HK-2 (cell line): ENCODE measurements around the gene HSD17B14.
"Not testable (repeated sequence)": the region's sequence is repeated elsewhere in the genome, so short reads cannot be mapped to it uniquely, and the experiment has no call there.

Experiments
- DNase-seq: peaks from one replicate; pipeline ENCODE4 v3.0.0-alpha.2; 2018; ENCODE audit not compliant: unreplicated experiment

The HSD17B14 gene

DNA sequence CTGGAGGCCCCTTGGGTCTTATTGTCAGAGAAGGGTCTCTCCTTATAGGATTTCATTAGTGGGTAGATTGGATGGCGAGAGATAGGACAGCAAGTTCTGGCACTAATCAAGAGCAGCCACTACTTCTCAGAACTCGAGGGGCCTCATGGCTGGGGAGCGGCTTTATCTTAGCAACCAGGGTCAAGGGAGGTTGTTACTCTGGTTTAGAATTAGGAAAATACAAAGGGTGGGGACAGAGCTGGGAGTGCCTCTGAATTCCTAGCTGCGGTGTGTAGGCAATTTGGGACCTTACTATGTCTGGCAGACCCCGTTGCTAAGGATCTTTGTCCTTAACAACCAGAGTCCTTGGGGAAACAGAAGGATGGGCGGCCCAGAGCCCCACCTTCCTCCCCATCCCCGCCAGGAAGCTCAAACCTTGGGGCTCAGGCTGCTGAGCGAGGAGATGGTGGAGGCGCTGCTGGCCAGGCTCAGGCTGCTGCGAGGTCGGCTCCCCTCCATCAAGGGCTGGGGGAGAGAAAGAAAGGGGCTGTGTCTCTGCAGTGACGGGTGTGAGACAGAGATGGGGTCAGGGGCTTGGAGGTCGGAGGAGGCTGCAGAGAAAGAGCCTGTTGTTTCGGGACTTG lies 30.9 kb upstream of the HSD17B14 start:
- no peak for DNase-seq

DNA sequence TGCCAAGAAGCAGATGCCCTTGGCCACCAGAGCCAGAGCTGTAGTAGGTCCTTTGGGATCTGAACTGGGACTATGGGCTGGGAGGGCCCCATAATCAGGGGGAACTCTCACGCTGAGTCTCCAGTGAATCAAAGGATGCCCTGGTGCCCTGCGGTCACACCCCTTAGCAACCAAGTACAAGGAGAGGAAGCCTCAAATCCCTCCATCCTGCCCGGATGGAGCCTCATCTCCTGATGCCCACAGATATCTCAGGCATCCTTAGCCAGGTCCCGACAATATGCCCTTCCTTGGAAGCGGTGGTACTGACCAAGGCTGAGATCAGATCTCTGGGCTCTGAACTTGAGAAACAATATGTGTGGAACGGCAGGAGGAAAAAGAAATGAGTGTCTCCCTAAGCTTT lies 30.4 kb upstream of the HSD17B14 start:
- DNase-seq, result no peak

DNA sequence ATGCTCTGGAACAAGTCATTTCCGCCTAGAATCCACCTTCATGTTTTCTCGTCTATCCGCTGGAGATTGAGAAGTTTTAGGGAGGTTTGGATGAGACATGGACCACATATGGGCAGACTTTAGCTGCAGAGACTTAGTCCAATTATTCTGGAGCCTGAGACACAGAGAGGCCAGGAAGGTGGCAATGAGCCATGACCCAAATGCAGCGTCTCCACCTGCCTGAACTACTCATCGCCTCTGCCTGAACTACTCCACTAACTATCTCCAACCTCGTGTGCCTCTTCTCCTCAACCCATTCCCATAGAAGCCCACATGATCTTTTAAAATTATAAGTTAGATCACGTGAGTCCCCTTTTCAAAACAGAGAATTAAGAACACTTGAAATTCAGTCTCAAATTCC lies 26.5 kb upstream of the HSD17B14 start:
- no peak for DNase-seq

DNA sequence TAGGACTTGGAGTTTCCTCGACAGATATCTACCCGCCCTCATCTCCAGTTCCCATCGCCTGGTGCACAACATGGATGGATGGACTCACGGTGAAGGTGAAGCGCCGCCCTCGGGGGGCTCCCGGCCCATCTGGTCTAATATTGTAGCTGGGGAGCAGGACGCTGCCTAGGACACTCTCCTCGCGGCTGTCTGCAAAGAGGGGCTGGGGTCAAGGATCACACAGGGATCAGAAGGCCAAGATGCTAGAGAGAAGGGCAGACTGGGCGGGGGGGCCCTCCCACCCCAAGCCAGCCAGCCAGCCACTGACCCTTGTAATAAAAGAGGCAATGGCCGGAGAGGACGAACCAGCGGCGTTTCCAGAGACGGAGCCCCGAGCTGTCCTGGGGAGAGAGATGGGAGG lies 25.0 kb upstream of the HSD17B14 start:
- DNase-seq, result no peak

DNA sequence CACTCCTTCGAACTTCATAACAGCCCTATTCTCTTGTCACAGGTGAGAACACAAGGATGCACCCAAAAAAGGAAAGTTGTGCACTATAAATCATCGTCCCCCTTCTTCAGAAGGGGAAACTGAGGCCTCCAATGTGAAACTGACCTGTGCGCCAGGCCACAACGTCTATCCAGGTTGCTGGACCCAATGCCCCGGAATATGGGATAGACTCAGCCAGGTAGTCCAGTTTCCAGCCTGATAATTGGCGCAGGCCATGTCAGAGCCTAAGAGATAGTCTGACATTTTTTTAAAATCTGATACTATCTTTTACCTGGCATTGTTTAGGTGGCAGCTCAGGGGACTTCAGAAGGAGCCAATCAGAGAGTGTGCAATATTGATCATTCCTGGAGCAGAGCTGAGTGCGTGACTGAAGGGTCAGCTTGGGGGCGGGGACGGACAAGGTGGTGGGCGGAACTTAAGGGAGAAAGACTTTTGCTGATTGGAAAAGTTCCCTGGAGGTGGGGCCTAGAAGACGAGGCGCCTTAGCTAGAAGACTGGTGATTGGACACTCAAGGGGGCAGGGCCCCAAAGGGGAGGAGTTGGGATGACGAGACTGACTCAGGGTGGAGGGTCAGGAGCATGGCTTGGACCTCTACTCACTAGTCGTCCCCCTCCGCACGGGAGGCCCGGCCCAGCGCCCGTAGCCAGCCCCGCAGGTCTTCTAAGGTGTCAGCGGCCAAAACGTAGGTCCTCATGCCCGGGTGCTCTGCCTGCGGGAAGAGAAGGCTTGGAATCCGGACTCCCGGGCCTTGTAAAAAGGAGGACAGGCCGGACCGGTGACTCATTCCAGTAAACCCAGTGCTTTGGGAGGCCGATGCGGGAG lies 23.7 kb upstream of the HSD17B14 start:
- DNase-seq, result no peak

DNA sequence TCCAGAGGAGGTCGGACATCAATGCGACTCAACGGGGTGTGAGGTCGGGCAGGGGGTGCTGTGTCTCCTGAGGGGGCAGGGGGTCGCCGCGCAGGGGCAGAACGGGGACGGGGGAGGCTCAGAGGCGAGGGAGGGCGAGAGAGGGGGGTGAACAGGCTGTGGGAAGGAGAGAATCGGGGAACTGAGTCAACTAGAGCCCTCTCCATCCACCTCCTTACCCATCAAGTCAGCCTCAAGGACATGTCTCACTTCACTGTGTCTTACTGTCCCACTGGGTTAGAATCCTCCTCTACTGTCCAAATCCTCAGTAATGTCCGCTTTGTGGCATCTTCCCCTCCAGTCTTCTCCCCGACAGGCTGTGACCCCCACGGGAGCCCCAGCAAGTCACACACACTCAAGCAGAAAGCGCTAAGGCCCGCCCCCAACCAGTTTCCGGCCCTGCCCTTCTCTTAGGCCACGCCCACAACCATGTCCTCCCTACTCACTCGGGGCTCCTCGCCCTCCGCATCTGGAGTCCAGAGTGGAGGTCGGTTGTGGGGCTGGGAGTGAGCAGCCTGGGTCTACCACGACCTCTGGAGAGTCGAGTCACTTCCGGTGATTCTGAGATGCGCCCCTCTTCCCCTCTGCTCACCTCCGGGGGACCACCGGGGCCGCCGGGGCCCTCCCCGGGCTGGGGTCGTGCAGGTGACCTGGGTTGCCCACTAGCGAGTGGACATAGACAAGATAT lies 22.9 kb upstream of the HSD17B14 start:
- no peak for DNase-seq

DNA sequence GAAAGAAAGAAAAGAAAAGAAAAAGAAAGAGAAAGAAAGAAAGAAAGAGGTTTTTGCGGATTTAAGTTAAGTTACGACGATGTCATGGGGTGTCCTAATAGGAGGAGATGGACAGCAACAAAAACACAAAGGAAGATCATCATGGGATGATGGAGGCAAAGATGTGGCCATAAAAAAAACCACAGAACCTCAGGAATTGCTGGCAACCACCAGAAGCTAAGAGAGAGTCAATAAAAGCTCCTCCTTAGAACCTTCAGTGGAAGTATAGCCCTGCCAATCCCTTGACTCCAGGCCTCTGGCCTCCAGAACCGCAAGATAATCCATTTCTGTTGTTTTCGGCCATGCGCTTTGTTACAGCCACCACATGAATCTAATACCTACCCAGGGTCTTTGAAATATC lies 20.6 kb upstream of the HSD17B14 start:
- DNase-seq, result no peak

DNA sequence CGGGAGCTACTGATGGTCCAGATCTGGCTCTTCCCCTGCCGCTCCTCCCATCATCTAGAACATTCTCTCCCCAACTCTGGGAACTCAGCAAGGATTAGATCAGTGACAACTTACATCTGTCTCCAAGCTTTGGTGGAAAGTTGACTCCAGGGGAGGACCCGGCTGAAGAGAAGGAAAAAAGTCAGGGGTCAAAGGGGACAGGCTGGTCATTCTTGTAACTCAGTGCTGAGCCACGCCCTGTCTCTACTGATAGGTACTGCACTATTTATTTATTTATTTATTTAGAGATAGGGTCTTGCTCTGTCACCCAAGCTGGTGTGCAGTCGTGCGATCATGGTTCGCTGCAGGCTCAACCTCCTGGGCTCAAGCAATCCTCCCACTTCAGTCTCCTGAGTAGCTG lies 17.8 kb upstream of the HSD17B14 start:
- DNase-seq, result no peak

DNA sequence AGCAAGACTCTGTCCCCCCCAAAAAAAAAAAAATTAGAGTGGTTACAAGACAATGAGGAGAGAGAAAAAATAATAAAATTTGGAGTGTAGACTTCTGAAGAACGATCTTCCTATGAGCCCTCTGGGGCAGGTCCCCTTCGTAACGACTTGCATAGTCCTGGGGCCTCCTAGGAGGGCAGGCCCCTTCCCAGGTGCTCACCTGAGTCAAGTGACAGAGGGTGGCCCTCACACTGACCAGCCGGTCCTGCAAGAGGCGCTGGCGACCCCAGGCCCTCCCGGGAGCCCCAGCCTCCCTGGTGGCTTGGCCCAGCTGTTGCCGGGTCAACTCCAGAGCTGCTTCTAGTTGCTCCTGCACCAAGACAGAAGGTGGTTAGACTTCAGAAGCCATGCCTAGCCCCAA lies 17.2 kb upstream of the HSD17B14 start:
- no peak for DNase-seq

DNA sequence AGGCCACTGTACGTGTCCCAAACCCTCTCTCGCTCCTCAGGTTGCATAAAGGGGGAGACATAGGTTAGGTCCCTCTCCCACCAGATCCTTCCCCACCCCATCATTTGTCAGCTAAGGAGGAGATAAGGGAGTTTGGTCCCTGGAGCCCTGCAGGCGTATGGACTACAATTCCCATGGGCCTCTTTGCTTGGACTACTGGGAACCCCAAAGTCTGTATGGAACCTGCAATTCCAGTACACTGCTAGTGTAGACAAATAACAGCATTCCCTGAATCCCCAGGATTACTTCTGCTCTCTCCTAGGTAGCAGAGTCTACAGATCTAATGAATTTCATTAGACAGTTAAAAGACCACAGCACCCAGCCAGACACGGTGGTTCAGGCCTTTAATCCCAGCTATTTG lies 16.0 kb upstream of the HSD17B14 start:
- no peak for DNase-seq

DNA sequence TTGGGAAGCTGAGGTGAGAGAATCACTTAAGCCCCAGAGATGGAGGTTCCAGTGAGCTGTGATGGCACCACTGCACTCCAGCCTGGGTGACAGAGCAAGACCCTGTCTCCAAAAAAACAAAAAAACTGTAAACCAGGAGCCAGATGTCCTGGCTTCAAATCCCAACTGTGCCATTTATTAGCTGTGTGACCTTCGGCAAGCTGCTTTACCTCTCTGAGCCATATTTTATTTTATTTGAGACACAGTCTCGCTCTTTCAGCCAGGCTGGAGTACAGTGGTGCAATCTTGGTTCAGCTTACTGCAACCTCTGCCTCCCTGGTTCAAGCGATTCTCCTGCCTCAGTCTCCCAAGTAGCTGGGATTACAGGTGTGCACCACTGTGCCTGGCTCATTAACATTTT lies 10.4 kb upstream of the HSD17B14 start:
- DNase-seq, result not testable (repeated sequence)

DNA sequence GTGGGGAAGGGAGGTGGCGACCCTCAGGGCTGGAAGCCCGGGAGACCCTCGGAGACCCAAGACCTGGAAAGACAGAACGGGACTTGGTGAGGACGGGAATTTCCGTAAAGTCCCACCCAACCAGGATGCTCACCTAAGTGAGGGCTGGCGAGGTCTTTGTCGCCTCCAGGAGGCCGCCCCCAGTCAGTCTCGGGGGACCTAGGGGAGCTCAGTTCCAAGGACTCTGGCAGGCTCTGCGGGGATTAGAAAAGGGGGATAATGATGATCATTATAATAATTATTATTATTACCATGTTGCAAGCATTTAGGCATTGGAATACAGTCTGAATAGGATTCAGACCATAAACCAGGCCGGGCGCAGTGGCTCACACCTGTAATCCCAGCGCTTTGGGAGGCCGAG lies 9.1 kb upstream of the HSD17B14 start:
- no peak for DNase-seq

DNA sequence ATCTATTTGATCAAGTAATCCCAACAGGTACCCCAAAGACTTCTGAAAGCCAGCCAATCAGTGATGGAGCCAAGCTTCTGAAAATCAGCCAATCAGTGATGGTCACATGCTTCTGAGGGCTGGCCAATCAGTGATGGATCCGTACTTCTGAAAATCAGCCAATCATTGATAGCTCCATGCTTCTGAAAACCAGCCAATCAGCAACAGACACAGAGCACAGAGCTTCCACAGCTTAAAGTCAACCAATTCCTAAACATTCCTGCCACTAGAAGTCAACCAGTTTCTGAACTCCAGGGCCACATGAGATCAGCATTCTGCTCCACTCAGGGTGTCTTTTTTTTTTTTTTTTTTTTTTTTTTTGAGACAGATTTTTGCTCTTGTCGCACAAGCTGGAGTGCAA lies 8.2 kb upstream of the HSD17B14 start:
- no peak for DNase-seq

DNA sequence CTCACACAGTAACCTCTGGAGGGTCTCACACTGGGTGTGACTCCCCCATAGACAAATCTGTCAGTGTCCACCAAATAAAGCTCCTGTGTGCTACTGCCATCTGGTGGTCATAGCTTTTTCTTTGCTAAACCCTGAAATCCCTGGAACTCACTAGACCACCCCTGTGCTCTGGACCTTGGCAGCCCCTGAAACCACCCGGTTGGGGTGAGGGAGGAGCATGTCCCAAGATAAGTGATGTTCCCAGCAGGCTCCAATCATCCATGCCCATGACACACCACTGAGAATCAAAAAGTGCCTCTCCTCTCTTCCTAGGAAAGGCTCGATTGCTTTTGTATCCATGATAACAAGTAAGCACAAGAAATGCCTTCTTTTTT lies 6.5 kb upstream of the HSD17B14 start:
- DNase-seq, result peak; percentile 31

DNA sequence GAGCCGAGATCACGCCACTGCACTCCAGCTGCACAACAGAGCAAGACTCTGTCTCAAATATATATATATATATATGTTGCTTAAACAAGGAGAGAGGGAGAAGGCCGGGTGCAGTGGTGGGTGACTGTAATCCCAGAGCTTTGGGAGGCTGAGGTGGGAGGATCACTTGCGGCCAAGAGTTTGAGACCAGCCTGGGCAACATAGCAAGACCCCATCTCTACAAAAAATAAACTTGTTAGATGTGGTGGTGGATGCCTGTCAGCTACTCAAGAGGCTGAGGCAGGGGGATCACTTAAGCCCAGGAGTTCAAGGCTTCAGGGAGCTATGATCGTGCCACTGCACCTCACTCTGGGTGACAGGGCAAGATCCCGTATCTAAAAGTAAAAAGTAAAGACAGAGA lies 5.3 kb upstream of the HSD17B14 start:
- DNase-seq, result no peak

DNA sequence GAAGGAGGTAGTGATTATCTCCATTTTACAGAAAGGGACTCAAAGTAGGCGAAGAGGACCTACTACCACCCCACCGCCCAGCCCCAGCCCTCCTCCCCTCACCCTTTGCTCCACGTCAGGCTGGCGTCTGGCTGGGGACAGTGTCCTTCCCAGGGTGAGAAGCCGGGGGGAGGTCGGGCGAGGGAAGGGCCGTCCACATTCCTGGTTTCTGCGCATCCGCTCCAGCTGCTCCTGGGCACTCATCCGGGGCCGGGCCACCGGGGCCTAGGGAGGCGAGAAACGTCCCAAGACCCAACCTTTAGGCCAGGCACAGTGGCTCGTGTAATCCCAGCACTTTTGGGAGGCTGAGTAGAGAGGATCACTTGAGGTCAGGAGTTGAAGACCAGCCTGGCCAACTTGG lies 4.8 kb upstream of the HSD17B14 start:
- DNase-seq, result no peak

DNA sequence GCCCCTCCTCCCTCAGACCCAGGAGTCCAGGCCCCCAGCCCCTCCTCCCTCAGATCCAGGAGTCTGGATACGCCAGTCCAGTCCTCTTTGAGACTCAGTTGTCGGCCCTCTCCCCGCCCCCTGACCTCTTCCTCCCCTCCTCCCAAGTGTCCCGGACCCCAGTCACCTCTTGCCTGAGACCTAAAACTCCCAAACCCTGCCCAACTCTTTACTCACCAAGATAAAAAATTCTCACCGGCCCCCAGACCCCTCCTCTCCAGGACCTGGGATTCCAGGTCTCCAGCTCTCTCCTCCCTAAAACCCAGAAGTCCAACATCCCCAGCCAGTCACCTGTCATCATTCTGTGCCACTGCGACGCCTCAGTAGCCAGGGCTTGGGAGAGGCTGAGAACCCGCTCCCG lies 1.4 kb upstream of the HSD17B14 start:
- no peak for DNase-seq

DNA sequence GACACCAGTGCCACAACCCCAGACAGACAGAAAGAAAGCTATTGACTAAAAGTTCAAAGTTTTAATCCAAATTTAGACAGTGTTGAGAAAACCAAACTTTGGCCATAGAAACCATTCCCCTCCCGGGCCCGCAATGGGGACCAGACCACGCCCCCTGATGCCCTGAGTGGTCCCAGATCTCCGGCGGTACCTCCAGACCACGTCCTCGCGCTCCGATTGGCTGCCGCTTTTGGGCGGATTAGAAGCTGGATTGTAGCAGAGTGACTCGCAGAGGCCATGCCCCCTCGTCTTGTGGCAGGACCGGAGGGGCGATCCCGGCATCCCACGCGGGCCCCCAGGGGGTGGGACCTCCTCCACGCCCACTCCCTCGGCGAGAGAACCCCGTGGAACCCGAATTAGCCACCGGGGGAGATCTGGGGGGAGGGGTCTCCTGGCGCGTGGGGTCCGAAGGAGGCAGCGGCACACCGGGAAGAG lies 797 bp upstream of the HSD17B14 start:
- DNase-seq, result no peak

DNA sequence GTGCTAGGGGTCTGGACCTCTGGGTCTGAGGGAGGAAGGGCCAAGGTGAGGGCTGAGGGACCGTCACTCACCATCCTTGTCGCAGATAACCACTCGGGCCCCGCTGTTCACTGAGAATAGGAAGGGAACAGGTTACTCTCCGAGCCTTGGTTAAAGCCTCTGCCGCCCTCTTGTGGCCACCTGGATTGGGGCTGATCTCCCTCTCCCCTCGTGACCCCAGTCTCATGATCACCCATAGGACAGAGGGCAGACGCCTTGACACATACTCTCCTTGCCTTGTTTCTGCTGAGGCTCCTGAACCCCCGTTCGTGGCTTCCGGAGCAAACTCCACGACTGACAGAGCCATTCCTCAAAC lies 580 bp downstream of the HSD17B14 start:
- peak; percentile 88 for DNase-seq

DNA sequence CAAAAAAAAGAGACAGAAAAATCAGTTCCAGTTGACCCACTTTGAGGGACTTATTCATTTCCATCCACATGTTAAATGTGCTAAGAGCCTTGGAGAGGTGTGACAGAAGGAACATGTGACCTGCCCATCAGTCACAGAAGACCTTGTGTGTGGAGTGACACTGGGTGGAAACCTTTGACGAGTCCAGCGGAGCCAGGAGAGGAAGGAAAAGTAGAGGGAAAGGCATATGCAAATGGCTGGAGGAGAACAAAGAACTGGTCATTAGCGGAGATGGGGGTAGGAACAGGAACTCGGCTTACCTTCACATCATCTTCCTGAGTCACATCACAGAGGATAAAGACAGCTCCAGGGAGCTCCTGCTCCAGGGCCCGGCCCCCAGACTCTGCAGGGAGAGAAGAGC lies 2.3 kb downstream of the HSD17B14 start:
- DNase-seq, result no peak

DNA sequence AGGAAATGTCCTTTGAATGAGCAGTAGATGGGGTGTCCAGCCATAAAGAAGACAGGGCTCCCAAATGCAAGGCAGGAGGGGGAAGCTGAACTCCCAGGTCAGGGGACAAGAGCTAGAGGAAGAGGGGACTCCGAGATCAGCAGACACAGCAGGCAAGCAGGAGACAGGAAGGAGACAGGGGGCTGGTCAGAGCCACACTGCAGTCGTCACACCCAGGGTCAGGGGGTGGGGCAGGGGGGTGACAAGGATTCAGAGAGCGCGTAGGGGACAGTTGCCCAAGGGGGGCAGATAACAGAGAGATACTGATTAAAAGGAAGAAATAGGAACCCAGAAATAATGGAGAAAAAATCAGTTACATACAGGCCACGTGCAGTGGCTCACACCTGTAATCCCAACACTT lies 3.2 kb downstream of the HSD17B14 start:
- no peak for DNase-seq

DNA sequence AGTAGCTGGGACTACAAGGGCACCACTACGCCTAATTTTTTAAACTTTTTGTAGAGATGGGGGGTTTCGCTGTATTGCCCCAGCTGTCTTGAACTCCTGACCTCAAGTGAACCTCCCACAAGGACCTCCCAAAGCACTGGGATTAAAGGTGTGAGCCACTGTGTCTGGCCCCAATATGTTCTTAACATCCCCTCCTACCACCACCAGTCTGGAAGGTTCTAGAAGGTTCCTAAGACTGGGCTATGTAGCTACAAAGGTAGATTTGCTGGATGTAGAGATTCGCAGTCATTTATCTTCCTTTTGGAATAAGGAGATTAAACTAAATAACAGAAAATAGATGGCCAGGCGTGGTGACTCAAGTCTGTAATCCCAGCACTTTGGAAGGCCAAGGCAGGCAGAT lies 5.3 kb downstream of the HSD17B14 start:
- no peak for DNase-seq

DNA sequence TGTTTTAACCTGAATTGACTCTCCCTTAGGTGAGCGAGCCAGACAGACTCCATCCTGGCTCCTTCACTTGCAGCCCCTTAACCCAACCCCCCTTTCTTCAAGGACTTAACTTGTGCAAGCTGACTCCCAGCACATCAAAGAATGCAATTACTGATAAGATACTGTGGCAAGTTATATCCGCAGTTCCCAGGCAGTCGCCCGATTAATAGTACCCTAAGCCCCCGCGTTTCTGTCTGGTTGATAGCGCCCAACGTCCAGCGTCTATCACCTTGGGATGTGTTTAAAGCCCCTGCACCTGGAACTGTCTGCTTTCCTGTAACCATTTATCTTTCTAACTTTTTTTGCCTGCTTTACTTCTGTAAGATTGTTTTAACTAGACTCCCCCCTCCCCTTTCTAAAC lies 6.2 kb downstream of the HSD17B14 start:
- DNase-seq, result no peak
